HL-60 (cell line): ENCODE data around the gene SNURF.

Experiments
- DNase-seq, 2 experiments: peaks; one replicate each; pipeline ENCODE4 v3.0.0-alpha.2; 2010 to 2020; ENCODE audit warnings: low read depth in 1 of 2, low spot score in 1 of 2
- H3K27ac ChIP-seq: fragments of 250-450 bp; sonication (Bioruptor Pico); replicated peaks from 2 replicates; pipeline ENCODE4 v1.5.1; 2020; ENCODE audit warnings: mild to moderate bottlenecking, moderate library complexity
- H3K27me3 ChIP-seq: fragments of 250-450 bp; sonication (Bioruptor Pico); 2 replicates; pipeline ENCODE4 v1.5.1; 2021; ENCODE audit warnings: mild to moderate bottlenecking, moderate library complexity; ENCODE audit not compliant: insufficient read depth, poor library complexity, severe bottlenecking
- H3K4me3 ChIP-seq: replicated peaks from 2 replicates; pipeline ENCODE4 v1.5.1; 2011; ENCODE audit warnings: mild to moderate bottlenecking, control low read depth, low read length; ENCODE audit not compliant: insufficient read depth
- CTCF ChIP-seq: IDR thresholded peaks from one replicate; pipeline ENCODE4 v1.5.1; 2011; ENCODE audit warnings: low read length, control low read depth, inconsistent platforms; ENCODE audit not compliant: insufficient read depth
- GABPA ChIP-seq: IDR thresholded peaks from 2 replicates; pipeline ENCODE4 v1.6.1; 2012; ENCODE audit warnings: low read depth
- POLR2AphosphoS5 ChIP-seq: IDR thresholded peaks from 2 replicates; pipeline ENCODE4 v1.6.1; 2012; ENCODE audit warnings: low read depth
- SPI1 ChIP-seq: IDR thresholded peaks from 2 replicates; pipeline ENCODE4 v1.6.1; 2012; ENCODE audit warnings: low read depth, mild to moderate bottlenecking, borderline replicate concordance
- TF ChIP-seq, protein P1 (sequence below): IDR thresholded peaks from 2 replicates; pipeline ENCODE4 v1.6.1; 2012; ENCODE audit warnings: low read depth; ENCODE audit not compliant: insufficient replicate concordance

SNURF gene

GRCh38 chr15:24940236-24940635 is 14.6 kb upstream of the SNURF start:
- Histone ChIP-seq H3K27ac (no peak overlapping the region), H3K27me3 (no peaks in the 10 kb centered on the region), H3K4me3 (no peak overlapping the region)
- no peak for DNase-seq
- TF ChIP-seq, protein P1, sequence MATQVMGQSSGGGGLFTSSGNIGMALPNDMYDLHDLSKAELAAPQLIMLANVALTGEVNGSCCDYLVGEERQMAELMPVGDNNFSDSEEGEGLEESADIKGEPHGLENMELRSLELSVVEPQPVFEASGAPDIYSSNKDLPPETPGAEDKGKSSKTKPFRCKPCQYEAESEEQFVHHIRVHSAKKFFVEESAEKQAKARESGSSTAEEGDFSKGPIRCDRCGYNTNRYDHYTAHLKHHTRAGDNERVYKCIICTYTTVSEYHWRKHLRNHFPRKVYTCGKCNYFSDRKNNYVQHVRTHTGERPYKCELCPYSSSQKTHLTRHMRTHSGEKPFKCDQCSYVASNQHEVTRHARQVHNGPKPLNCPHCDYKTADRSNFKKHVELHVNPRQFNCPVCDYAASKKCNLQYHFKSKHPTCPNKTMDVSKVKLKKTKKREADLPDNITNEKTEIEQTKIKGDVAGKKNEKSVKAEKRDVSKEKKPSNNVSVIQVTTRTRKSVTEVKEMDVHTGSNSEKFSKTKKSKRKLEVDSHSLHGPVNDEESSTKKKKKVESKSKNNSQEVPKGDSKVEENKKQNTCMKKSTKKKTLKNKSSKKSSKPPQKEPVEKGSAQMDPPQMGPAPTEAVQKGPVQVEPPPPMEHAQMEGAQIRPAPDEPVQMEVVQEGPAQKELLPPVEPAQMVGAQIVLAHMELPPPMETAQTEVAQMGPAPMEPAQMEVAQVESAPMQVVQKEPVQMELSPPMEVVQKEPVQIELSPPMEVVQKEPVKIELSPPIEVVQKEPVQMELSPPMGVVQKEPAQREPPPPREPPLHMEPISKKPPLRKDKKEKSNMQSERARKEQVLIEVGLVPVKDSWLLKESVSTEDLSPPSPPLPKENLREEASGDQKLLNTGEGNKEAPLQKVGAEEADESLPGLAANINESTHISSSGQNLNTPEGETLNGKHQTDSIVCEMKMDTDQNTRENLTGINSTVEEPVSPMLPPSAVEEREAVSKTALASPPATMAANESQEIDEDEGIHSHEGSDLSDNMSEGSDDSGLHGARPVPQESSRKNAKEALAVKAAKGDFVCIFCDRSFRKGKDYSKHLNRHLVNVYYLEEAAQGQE, result no peak
- TF ChIP-seq POLR2AphosphoS5, result no peak
- TF ChIP-seq CTCF, result no peak
- TF ChIP-seq GABPA, result no peak
- no peak for TF ChIP-seq SPI1

- Histone ChIP-seq H3K27me3 (no peaks in the 10 kb centered on the region), H3K4me3 (no peak overlapping the region), H3K27ac (no peak overlapping the region)
- DNase-seq, result no peak
- no peak for TF ChIP-seq POLR2AphosphoS5
- TF ChIP-seq, protein P1, result no peak
- no peak for TF ChIP-seq GABPA
- TF ChIP-seq CTCF, result no peak
- no peak for TF ChIP-seq SPI1
Measured at GRCh38 chr15:24943361-24943760, 11.4 kb upstream of the SNURF start.

DNA sequence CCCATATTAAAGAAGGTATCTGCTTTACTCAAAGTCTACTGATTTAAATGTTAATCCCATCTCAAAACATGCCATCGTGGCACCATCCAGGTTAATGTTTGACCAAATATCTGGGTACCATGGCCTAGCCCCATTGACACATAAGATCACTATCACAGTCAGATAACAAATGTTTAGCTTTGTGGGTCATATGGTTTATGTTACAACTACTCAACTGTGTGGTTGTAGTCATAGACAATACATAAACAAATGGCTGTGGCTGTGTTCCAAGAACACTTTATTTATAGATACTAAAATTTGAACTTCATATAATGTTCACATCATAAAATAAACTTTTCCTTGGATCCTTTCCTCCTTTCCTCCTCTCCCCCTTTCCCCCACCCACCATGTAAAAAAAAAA is 9.8 kb upstream of the SNURF start:
- Histone ChIP-seq H3K27me3 (no peaks in the 10 kb centered on the region), H3K4me3 (no peak overlapping the region), H3K27ac (no peak overlapping the region)
- DNase-seq, result no peak
- TF ChIP-seq CTCF (no peak), POLR2AphosphoS5 (no peak), SPI1 (no peak), GABPA (no peak)
- TF ChIP-seq, protein P1, result no peak
